Activated CD4-positive, alpha-beta T cell treated with anti-CD3 and anti-CD28 coated beads, Interleukin-2, Interleukin-6, amounts not matched to agents 100 ng/mL and 50 ng/mL, durations not matched to agents 16 hours and 8 hours (primary cell): ENCODE results near the gene MAPKAPK5.
A peak's percentile ranks its signal among the peaks of the same experiment; 100 is the strongest.
"Not testable (repeated sequence)": the region's sequence is repeated elsewhere in the genome, so short reads cannot be mapped to it uniquely, and the experiment has no call there.

ENCODE experiments used
- DNase-seq: peaks from one replicate; pipeline ENCODE4 v3.0.0-alpha.2; 2020

MAPKAPK5 gene

GRCh38 chr12:111828338-111828979, 13.6 kb upstream of the MAPKAPK5 start:
- no peak for DNase-seq

DNA sequence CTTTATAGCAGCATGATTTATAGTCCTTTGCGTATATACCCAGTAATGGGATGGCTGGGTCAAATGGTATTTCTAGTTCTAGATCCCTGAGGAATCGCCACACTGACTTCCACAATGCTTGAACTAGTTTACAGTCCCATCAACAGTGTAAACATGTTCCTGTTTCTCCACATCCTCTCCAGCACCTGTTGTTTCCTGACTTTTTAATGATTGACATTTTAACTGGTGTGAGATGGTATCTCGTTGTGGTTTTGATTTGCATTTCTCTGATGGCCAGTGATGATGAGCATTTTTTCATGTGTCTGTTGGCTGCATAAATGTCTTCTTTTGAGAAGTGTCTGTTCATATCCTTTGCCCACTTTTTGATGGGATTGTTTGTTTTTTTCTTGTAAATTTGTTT, 12.4 kb upstream of the MAPKAPK5 start:
- DNase-seq: not testable (repeated sequence)

DNA sequence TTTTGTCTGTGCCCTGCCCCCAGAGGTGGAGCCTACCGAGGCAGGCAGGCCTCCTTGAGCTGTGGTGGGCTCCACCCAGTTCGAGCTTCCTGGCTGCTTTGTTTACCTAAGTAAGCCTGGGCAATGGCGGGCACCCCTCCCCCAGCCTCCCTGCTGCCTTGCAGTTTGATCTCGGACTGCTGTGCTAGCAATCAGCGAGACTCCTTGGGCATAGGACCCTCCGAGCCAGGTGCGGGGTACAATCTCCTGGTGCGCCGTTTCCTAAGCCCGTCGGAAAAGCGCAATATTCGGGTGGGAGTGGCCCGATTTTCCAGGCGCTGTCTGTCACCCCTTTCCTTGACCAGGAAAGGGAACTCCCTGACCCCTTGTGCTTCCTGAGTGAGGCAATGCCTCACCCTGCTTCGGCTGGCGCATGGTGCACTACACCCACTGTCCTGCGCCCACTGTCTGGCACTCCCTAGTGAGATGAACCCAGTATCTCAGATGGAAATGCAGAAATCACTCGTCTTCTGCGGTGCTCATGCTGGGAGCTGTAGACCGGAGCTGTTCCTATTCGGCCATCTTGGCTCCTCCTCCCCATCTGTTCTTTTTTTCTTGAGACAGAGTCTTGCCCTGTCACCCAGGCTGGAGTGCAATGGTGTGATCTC, 7.2 kb upstream of the MAPKAPK5 start:
- DNase-seq: not testable (repeated sequence)

GRCh38 chr12:111835531-111836181, 6.4 kb upstream of the MAPKAPK5 start:
- not testable (repeated sequence) for DNase-seq

DNA sequence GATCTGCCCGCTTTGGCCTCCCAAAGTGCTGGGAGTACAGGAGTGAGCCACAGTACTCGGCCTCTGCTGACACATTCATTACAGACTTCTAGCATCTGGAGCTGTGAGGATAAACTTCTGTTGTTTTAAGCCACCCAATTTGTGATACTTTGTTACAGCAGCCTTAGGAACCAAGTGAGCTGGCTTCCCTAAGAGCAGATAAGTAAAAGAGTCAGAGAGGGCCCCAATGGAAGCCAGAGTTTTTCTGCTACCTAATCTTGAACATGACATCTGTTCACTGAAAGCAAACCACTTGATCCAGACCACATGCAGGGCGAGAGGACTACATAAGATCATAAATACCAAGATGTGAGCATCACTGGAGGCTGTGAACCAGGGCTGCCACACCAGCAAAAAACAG, 3.7 kb upstream of the MAPKAPK5 start:
- no peak for DNase-seq

DNA sequence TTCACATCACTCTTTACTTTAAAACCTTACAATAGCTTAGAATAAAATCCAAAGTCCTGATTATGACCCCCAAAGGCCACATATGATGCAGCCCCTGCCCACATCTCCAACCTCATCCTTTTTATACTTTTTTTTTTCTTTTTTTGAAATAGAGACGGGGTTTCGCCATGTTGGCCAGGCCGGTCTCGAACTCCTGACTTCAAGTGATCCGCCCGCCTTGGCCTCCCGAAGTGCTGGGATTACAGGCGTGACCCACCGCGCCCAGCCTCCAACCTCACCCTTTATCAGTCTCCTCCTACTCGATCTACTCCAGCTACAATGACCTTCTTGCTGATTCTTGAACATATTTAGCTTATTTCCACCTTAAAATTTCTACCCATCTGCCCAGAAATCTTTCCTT, 1.2 kb upstream of the MAPKAPK5 start:
- DNase-seq: no peak

DNA sequence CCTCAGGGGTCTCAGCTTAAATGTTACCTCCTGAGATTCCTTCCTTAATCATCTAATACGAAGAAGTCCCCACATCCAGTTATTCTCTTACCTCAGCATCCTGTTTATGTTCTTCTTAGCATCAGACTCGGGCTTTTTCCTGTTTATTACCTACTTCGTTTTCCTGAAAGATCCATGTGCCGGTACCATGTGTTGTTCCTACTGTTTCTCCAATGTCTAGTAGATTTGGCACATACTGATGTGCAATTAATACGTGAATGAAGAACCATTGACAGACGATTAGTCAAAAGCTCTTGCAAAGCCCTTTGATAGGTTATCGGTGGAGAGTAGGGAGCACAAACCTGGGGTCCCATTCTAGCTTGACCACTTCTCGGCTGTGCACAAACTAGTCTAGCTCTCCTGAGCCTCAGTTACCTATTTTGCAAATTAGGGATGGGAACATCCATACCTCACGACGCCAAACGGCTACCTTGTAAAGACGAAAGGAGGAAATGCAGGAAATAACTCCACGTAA, 735 bp upstream of the MAPKAPK5 start:
- no peak for DNase-seq

DNA sequence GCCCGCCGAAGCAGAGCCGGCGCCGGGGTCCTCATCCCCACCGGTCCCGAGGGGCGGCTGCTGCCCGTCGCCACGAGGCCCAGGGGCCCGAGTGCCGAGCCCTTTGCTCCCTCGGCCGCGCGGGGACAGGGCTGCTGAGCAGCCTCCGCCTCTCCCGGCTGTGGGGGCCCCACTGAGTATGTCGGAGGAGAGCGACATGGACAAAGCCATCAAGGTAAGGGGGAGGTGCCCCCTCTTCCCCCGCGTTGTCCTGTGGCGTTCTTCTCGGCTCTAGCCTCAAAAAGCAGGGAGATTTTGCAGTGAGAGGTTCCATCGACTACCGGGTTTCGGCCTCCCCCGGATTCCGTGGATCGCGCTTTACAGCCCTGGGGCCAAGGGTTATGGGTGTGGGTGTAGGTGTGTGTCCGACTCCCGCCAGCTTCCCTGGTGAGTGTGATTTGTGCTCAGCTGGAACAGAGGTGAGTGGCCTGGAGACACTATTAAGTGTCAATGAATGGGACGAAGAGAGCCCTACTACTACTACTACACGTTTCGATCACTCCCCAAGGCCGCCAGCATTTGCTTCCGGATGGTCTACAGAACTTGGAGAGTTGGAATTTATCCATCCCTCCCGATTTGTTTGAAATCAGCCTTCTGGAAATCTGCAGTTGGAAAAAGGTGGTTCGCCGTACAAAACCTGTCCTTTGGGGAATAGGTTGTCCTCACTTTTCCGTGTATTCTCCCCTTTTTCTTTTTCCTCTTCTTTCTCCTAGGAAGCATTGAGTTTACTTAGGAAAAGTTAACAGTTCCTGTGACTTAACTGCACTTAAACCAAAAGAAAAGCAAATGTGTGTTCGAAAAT, 748 bp downstream of the MAPKAPK5 start:
- peak; percentile 22 for DNase-seq

GRCh38 chr12:111846016-111846415, 4.0 kb downstream of the MAPKAPK5 start:
- DNase-seq: no peak

GRCh38 chr12:111850526-111850925, 8.5 kb downstream of the MAPKAPK5 start:
- no peak for DNase-seq

GRCh38 chr12:111858186-111858585, 16.2 kb downstream of the MAPKAPK5 start:
- DNase-seq: no peak

- DNase-seq: no peak
Measured at GRCh38 chr12:111858778-111859177, 16.8 kb downstream of the MAPKAPK5 start.

GRCh38 chr12:111864913-111865312, 22.9 kb downstream of the MAPKAPK5 start:
- DNase-seq: no peak

- no peak for DNase-seq
Measured at GRCh38 chr12:111867531-111867930, 25.5 kb downstream of the MAPKAPK5 start.

GRCh38 chr12:111868676-111869588, 26.9 kb downstream of the MAPKAPK5 start:
- DNase-seq: no peak

GRCh38 chr12:111869671-111870070, 27.6 kb downstream of the MAPKAPK5 start:
- no peak for DNase-seq

DNA sequence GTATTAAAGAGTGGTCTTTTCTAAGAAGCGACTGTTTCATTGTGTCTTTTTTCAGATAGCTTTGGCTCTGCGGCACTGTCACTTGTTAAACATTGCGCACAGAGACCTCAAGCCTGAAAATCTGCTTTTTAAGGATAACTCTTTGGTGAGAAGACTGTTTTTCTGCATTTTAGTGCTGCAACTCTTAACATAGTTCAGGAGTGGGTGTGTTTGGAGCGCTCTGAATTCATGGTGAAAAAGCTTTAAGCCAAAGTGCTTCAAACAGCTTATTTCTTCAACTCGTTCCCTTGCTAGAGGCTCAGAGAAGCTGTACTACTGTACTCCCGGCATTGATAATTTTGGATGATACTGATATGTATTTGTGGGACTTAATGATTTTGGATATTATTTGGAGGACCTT, 28.2 kb downstream of the MAPKAPK5 start:
- DNase-seq: no peak

GRCh38 chr12:111870706-111871105, 28.7 kb downstream of the MAPKAPK5 start:
- no peak for DNase-seq

GRCh38 chr12:111873113-111873512, 31.1 kb downstream of the MAPKAPK5 start:
- no peak for DNase-seq

GRCh38 chr12:111881716-111882115, 39.7 kb downstream of the MAPKAPK5 start:
- no peak for DNase-seq

GRCh38 chr12:111886662-111887545, 44.9 kb downstream of the MAPKAPK5 start:
- no peak for DNase-seq
